ENCODE data around the gene RASGRF2. TPM values are rescaled to one million over a fixed set of nuclear protein-coding genes. Genes with fewer than 3 reads are reported as not detected.

Gene RASGRF2
- total RNA-seq, 1 experiment from 2014 or later, result 0.18 TPM

GRCh38 chr5:81209386-81209785, 249.2 kb downstream of the RASGRF2 start:
- no peak for TF ChIP-seq EZH2phosphoT487 (IDR thresholded peaks at IDR 0.05; ENCODE audit: borderline replicate concordance, low read length)
- TF ChIP-seq, protein P1, sequence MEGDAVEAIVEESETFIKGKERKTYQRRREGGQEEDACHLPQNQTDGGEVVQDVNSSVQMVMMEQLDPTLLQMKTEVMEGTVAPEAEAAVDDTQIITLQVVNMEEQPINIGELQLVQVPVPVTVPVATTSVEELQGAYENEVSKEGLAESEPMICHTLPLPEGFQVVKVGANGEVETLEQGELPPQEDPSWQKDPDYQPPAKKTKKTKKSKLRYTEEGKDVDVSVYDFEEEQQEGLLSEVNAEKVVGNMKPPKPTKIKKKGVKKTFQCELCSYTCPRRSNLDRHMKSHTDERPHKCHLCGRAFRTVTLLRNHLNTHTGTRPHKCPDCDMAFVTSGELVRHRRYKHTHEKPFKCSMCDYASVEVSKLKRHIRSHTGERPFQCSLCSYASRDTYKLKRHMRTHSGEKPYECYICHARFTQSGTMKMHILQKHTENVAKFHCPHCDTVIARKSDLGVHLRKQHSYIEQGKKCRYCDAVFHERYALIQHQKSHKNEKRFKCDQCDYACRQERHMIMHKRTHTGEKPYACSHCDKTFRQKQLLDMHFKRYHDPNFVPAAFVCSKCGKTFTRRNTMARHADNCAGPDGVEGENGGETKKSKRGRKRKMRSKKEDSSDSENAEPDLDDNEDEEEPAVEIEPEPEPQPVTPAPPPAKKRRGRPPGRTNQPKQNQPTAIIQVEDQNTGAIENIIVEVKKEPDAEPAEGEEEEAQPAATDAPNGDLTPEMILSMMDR (conservative IDR thresholded peaks at IDR 0.05; ENCODE audit: low read depth, low read length), result no peak
- TF ChIP-seq EZH2 (IDR thresholded peaks at IDR 0.05; ENCODE audit: low read length, unreplicated experiment), result no peak
- intact Hi-C loops (cut with micrococcal nuclease), result no loop called here
- no TSS peak for BruUV-seq (replicated peaks)

GRCh38 chr5:81209869-81210493, 249.8 kb downstream of the RASGRF2 start:
- BruUV-seq (replicated peaks), result no TSS peak
- H3K9me2 ChIP-seq (replicated peaks; ENCODE audit: low read length), result no peaks in the 10 kb centered on the region
- no peaks in the 10 kb centered on the region for H3K36me3 ChIP-seq (ENCODE audit: low read depth, low read length)
- H3K4me2 ChIP-seq (ENCODE audit: low read length), result no peak overlapping the region
- H3F3A ChIP-seq (ENCODE audit: low read length, unreplicated experiment), result no peaks in the 10 kb centered on the region
- H3K79me2 ChIP-seq (ENCODE audit: low read length), result no peaks in the 10 kb centered on the region
- H3K27me3 ChIP-seq (ENCODE audit: low read length), result no peaks in the 10 kb centered on the region
- no peak overlapping the region for H3K9ac ChIP-seq (ENCODE audit: low read length)
- no peak overlapping the region for H3K4me3 ChIP-seq (ENCODE audit: low read length)
- no peak overlapping the region for H2AFZ ChIP-seq (ENCODE audit: low read length)
- ChIA-PET CTCF (no interaction called here), POLR2A (ENCODE audit: unreplicated experiment) (no interaction called here)
- peak overlapping the region; percentile 47; the same call in 1 of the 2 replicates for H3K27ac ChIP-seq (ENCODE audit: low read length)
- H4K20me1 ChIP-seq (ENCODE audit: low read length), result no peaks in the 10 kb centered on the region
- peaks cover 24% of the 10 kb centered on the region for H3K4me1 ChIP-seq (ENCODE audit: insufficient read depth, low read length)
- no peaks in the 10 kb centered on the region for H3K9me3 ChIP-seq (ENCODE audit: low read length)
- ATAC-seq, result no peak
- TF ChIP-seq, protein P1 (conservative IDR thresholded peaks at IDR 0.05; ENCODE audit: low read depth, low read length), result no peak
- TF ChIP-seq EZH2 (IDR thresholded peaks at IDR 0.05; ENCODE audit: low read length, unreplicated experiment) (no peak), EZH2phosphoT487 (IDR thresholded peaks at IDR 0.05; ENCODE audit: borderline replicate concordance, low read length) (no peak)
- intact Hi-C loops (cut with micrococcal nuclease), result no loop called here
- DNase-seq, result no peak

More at GRCh38 chr5:81209386-81209785, 249.2 kb downstream of the RASGRF2 start:
- Histone ChIP-seq H3K4me3 (ENCODE audit: low read length) (no peak overlapping the region), H3K9ac (ENCODE audit: low read length) (no peak overlapping the region), H3K27me3 (ENCODE audit: low read length) (no peaks in the 10 kb centered on the region), H2AFZ (ENCODE audit: low read length) (no peak overlapping the region), H3K9me3 (ENCODE audit: low read length) (no peaks in the 10 kb centered on the region), H3K79me2 (ENCODE audit: low read length) (no peaks in the 10 kb centered on the region), H3K4me1 (ENCODE audit: insufficient read depth, low read length) (peaks cover 24% of the 10 kb centered on the region), H3K36me3 (ENCODE audit: low read depth, low read length) (no peaks in the 10 kb centered on the region), H3K27ac (ENCODE audit: low read length) (peak overlapping the region; percentile 47), H3K4me2 (ENCODE audit: low read length) (0 out of 2 replicates have a peak overlapping the region, but pooled peaks have one; percentile 33), H4K20me1 (ENCODE audit: low read length) (no peaks in the 10 kb centered on the region), H3F3A (ENCODE audit: low read length, unreplicated experiment) (no peaks in the 10 kb centered on the region), H3K9me2 (replicated peaks; ENCODE audit: low read length) (no peaks in the 10 kb centered on the region)
- POLR2A ChIA-PET (ENCODE audit: unreplicated experiment), result no interaction called here
- CTCF ChIA-PET, result no interaction called here
- DNase-seq (no peak), ATAC-seq (no peak)

DNA sequence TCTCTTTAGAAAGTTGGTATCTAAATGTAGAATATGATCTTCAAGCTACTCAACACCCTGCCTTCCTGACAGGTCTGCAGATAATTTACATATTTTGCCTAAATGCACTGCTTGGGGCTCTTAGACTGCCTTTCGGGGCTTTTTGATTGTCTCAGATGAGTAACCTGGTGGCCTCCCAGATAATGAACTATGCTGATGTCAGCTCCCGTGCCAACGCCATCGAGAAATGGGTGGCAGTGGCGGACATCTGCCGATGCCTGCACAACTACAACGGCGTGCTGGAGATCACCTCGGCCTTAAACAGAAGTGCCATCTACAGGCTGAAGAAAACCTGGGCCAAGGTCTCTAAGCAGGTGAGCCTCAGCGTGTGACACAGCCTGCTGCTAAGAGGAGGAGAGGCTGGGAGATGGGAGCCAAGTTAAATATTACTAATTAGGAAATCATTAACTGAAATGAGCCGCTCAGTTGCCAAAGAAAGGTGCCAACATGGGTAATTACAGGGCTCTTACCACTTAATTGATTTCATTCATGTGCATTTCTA, 252.1 kb downstream of the RASGRF2 start:
- TF ChIP-seq, protein P1 (conservative IDR thresholded peaks at IDR 0.05; ENCODE audit: low read depth, low read length), result no peak
- TF ChIP-seq EZH2 (IDR thresholded peaks at IDR 0.05; ENCODE audit: low read length, unreplicated experiment) (no peak), EZH2phosphoT487 (IDR thresholded peaks at IDR 0.05; ENCODE audit: borderline replicate concordance, low read length) (no peak)
- no TSS peak for BruUV-seq (replicated peaks)
- Histone ChIP-seq H3K36me3 (ENCODE audit: low read depth, low read length) (no peaks in the 10 kb centered on the region), H3K27ac (ENCODE audit: low read length) (no peak overlapping the region), H3F3A (ENCODE audit: low read length, unreplicated experiment) (no peaks in the 10 kb centered on the region), H3K27me3 (ENCODE audit: low read length) (no peaks in the 10 kb centered on the region), H3K9ac (ENCODE audit: low read length) (no peak overlapping the region), H3K79me2 (ENCODE audit: low read length) (no peaks in the 10 kb centered on the region), H2AFZ (ENCODE audit: low read length) (no peak overlapping the region), H3K9me2 (replicated peaks; ENCODE audit: low read length) (no peaks in the 10 kb centered on the region), H3K4me2 (ENCODE audit: low read length) (no peak overlapping the region), H3K4me3 (ENCODE audit: low read length) (no peak overlapping the region), H3K4me1 (ENCODE audit: insufficient read depth, low read length) (peaks cover 24% of the 10 kb centered on the region), H3K9me3 (ENCODE audit: low read length) (no peaks in the 10 kb centered on the region), H4K20me1 (ENCODE audit: low read length) (no peaks in the 10 kb centered on the region)
- ATAC-seq (no peak), DNase-seq (no peak)
- intact Hi-C loops (cut with micrococcal nuclease), result no loop called here
- ChIA-PET CTCF (no interaction called here), POLR2A (ENCODE audit: unreplicated experiment) (no interaction called here)

All from PC-3 (cell line).